Activated T-cell treated with anti-CD3 and anti-CD28 coated beads, Interleukin-2, amount 50 U/mL, for 1 hour (primary cell): ENCODE data around the gene PTPRM.

Experiments used
- DNase-seq: peaks from one replicate; pipeline ENCODE4 v3.0.0-alpha.2; 2020

PTPRM gene

DNA sequence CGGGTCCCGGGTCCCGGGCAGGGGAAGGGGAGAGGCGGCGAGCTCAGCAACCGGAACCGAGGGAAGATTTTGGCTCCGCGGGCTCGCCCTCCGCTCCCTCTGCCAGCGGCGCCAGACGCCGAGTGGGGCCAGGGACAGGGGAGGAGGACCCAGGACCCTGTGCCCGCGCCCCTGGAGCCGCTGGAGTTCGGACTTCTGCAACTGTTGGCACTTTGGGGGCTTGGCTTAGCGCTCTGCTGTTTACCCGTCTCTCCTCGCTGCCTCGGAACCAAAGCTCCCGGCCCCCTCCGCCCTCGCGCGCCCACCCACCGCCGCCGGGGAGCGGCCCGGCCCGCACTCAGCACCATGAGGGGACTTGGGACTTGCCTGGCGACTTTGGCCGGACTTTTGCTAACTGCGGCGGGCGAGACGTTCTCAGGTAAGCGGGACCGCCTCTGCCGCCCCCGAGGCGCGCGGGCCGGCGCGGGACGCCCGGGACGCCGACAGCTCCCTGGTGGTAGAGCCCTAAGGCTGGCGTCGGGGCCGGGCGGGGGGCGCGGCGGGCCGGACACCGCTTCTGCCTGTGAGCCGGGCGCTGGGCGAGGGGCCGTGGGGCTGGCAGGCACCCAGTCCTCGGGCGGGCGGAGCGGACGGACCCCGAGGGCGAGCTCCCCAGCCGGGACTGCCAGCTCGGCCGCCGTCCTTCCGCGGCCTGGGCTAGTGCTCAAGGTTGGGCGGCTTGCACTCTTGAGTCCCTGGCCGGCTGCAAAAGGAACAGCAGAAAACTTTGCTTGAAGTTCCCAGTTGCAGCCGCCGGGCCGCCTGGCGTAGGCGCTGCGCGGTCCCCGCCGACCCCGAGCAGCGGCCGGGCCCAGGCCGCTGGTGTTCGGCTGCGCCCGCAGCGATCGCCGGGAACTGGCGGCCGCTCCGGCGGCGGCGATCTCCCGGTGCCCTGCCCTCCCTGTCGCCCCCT is 634 bp downstream of the PTPRM start:
- peak; percentile 17 for DNase-seq

DNA sequence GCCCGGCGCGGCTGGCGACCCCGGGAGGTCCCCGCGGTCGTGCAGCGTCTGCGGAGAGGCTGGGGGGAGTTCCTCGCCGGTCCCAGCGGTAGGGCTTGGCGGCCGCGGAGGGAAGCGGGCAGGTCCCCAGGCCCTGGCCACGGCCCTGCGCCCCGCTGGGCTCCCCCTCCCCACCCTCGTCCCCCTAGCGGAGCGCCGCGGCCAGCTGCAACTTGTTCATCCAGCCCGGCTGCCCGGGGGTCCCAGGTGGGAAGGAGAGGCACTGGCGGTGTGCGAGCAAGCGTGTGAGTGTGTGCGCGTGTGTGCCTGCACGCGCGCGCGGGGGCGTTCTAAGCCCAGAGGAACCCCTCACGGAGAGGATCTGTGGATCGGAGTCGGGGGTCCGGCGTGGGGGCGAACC is 1.3 kb downstream of the PTPRM start:
- no peak for DNase-seq

DNA sequence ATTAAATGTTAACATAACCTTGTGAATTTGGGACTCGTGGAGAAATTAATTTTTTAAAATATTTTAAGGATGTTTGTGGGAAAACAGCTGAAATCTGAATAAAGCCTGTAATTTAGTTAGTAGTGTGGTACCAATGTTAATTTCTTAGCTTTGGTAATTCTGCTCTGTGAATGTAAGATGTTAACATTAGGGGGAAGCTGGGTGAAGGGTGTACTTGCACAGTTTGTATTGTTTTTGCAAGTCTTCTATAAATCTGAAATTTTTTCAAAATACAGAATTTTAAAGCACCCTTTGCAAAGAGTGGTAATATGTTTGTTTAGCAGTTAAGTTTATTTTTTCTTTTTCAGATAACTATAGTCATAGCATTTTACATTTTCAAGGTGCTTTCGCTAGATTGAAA is 4.5 kb downstream of the PTPRM start:
- no peak for DNase-seq

DNA sequence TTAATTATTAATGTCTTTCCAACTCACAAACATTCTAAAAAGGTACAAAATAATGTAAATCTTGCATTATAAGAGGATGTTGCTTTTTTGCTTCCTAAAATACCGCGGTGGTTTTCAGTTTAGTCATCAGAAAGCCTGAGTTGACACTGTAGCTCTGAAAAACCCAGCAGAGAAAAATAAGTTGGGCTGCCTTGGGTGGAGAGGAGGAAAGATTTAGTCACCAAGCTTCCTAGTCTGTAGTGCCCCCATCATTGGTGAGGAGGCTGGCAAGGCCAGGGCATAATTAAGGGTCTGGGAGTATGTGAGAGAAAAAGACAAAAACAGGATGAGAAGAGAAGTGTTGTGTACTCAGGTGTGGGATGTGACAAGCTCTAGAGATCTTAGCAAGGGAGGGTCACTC is 5.7 kb downstream of the PTPRM start:
- no peak for DNase-seq

DNA sequence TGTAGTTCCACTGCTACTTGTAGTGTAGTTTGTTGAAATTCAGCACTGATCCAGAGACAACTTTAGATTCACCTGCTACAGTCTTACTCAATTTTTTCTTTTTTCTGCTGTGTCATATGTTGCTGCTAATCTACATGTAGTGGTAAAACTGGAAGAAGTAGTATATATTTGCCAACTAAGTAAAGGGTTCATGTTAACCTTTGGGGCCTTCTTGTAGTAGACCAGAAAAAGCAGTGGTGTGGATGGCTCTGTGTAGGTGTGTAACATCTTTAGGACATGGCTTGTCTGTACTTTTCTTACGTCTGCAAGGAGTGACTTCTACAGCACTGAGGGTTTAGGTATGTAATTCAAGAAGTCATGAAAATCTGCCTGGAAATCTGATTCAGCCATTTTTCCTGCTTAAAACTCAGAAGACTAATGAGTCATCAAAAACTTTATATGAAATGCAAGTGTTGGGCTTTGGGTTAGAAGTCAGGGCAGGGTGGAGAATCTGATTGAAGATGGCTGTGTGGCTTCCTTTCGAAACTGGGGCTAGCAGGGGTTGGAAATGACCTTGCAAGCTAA is 8.4 kb downstream of the PTPRM start:
- DNase-seq: no peak

DNA sequence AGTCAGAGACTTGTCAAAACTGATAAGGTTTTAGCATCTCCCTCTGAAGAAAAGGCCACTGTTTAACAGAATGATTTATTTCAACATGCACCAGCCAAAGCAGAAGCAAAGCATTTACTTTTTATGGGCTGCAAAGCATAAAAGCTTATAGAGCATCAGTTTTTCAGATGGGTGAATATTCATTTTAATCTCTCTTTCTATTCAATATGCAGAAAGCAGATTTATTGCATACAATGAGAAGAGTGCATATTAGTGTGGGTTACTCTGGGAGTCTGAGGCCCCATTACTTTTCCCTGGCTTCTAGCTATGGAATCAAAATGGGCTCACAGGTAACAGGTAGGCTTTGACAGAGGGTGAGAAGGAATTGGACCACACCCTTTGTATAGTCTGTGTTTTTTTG is 9.0 kb downstream of the PTPRM start:
- no peak for DNase-seq

DNA sequence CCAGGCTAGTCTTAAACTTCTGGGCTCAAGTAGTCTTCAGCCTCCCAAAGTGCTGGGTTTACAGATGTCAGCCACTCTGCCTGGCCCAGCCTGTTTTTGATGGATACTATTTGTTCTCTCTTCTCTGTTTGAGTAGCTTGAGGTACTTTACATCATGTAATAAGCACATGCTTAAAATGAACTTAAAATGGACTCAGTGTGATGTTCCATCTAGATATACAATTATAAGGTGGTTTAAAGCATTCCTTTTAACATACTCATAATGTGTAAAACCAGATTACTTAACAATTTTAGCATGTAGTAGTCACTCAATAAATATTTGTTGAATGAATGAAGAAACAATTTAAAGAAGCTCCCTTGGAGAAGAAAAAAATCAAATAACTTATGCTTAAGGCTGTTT is 9.6 kb downstream of the PTPRM start:
- no peak for DNase-seq

DNA sequence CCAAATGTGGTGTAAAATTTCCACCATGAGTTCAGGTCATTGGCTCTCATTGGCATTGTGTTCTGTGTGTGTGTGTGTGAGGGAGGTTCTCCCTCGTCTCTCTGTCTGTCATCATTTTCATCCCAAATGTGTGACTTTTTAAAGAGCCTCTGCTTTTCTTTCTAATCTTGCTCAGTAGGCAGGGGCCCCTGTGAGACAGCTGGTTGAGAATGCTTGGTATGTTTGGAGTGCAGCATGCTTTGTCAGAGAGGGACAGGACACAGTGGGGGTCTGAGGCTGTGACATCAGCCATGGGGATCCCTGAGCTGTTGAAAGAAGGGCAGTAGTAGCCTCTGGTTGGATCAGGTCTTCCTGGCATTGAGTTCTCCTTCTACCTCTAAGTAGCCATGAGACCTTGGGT is 10.6 kb downstream of the PTPRM start:
- DNase-seq: no peak

DNA sequence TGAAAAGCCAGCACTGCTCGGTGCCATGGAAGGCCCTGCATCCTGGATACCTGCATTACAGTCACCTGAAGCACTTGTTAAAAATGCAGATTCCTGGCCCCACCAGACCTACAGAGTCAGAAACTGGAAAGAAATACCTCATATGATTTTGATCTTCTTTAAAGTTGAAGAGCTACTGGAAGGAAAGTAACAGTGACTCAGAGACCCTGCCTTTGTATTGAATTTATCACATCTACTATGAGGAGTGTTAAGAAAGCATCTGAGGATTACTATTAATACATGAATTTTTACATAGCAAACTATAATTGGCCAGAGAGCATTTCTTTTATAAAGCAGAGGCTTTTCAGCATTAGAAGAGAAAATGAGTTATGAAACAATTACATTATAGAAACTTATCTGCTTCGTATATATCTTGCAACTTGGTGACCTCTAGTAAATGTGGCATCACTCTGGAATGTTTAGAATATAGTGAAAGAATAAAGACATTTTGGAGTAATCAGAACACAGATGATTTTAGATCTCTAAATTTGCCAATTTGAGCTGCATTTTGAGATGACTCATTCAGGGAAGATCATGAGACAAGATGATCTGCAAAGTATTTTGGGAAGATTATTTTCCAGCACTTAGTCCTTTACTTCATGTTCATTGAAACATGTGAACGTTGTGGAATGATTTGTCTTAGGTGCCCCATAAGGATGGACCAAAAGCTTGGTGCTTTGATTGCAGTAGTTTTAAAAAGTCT is 12.2 kb downstream of the PTPRM start:
- DNase-seq: no peak

DNA sequence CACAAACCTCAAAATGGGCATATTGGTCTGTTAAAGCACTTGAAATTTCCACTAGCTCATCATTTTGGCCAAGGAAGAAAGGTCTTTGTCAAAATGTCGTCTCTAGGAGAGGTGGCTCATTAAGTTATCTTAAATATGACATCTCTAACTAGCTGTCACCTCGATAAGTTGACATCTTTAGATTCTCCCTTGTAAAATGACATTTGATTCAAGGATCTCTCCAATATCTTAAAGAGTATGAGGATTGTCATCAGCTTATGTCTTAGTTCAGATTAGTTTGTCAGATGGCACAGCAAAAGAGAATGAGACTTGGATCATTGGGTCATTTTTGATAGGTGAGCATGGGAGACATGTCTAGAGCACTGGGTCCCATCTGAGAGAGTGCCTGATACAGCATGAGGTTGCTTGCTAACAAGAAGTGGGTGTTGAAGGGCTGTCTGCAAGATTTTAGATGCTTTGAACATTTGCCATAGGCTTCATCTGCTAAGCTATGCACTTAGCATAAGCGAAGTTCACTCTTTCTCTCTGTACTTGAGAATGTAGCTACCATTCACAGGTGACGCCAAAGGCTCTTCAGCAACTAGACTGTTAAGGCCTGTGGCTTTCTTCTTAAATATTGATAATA is 12.9 kb downstream of the PTPRM start:
- no peak for DNase-seq

DNA sequence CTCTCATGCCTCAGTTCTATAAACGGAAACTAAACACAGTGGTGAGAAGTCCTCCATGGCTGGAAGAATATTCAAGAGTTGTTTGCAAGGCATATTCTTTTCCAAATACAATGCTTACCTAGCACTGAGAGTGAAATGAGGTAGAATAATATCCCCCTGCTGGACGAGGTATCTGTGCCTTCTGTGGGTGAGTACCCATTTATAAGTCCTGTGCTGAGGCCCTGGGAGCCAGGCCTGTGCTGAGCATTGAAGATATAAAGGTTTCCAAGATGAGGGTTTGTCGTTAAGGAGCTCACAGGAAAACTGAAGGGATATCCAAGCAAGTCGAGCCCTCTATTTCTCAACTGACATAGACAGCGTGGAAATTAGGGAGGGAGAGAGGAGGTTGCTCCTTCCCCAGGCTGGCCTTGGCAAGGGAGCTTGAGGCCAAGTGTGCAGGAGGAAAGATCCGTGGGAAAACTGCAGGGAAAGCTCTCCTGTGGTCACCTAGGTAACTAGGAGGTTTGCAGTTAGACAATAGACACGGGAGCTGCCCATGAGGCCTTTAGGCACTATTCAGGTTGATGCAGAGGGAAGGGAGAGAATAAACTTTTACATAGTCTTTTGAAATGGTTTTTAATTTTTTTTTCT is 17.6 kb downstream of the PTPRM start:
- DNase-seq: no peak

DNA sequence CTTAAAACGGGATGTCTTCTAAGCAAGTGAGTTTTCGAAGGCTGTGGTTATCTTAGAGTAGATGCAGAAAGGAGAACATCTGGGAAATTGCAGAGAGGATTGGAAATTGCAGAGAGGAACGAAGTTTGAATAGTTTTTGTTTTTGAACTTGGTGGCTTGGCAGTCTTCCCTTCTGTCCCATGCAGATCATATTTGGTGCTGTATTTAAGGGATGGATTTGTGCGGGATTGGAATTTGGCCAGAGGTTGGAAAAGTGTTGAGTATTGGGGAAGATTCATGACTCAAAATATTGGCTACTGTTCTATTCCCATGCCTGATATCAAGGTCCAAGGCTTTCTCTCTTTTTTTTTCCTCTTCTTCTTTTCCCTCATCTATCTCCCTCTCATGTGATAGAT is 18.2 kb downstream of the PTPRM start:
- no peak for DNase-seq

DNA sequence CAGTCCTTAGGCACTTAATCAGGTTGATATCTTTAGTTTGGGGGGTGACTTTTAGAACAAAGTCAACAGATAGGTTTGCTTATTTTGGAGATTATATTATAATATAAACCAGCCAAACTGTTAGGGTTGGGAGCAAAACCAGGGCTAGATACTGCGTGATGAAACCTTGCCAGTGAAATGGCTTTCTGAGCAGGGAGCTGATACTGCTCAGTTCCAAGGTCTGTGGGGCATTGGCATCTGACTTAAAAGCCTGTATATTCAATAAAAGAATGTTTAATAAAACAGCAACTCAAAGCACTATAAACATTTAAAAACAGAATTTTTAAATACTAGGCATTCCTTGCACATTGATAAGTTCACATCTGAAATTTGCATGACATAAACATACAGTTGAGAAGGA is 19.3 kb downstream of the PTPRM start:
- no peak for DNase-seq

DNA sequence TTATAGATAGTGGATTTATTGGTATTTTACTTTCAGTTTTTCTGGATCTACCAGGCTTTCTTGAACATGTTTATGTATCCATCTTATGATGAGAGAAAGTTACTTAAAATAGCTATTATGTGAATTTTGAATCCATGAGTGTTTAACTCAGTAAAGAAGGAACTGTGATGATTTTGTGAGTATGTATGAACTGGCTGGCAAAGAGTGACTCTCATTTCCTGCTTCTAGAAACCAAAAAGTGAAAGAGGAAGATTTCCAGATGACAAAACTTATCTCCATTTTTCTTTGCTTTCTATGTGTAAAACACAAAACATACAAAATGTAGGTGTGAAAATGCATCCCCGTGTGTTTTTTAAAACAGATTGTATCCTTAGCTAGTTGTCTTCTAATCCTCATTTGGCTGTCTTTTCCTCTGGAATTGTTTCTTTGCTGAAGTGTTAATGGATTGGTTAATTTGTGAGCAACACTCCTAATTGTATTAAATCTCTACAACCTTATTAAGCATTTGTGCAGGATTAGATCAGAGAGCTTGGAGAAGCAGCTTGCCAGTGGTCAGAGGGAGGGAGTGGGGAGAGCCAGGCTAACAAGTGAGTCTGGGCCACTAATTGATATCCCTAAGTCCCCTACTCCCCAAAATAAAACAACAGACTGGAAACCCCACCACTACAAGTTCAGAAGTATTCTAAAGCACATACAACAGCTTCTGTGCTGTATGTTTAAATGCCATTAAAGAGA is 23.9 kb downstream of the PTPRM start:
- no peak for DNase-seq

DNA sequence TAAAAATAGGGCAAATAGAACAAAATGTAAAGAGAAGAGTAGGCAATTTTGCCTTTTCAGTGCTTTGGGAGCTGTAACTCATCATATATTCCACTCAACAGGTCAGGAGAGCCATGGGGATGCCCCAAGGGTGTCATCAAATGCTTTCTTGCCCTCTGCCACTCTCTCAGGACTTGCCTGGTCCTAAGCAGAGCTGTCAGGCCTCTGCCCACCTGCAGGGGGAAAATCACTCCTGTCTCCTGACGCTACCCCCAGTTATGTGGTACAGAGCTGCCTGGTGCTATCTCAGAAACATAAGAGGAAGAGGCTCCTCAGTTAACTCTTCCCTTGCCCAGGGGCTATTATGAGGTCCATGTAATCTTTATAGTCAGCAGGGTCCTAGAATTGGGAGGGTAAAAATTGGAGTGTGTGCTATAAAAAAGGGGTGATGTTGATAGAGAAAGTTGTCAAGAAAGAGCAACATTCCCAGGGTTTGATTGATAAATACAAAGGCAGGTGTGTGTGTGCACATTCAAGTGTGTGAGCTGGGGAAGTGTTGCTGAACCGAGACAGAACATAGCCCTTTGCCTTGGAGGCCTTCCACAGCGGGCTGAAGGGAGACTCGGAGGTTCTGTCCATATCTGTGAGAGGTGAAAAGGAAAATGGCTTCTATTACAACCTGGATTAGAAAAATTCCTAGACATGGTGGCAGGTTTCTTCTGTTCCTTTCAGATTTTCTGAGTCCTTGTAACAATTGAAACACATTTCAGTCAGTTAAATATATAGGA is 25.4 kb downstream of the PTPRM start:
- DNase-seq: no peak

DNA sequence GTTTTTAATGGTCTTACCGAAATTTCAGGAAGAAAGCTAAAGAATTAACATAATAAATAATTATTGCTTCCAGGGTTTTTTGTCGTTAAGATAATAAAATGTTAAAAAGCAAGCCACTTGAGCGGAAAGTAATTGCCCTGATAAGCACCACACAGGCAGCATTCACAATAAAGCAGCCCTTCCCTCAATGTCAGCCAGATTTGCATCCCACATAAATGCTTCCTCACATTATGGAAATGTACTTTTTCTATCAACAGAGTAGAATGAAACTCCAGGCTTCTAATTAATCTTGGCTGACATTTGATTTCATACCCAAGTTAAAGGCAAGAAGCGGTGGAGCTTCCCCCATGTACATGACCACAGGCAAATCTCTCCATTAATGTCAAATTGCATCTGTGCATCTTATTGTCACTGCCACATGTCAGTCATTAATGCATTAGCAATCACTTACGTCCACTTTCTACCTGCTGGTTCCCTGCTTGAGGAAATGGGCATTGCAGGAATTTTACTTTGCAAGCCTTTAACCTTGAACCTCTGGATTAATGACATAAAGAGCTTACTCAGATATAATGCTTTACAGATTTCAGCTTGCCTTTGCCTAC is 26.2 kb downstream of the PTPRM start:
- no peak for DNase-seq

DNA sequence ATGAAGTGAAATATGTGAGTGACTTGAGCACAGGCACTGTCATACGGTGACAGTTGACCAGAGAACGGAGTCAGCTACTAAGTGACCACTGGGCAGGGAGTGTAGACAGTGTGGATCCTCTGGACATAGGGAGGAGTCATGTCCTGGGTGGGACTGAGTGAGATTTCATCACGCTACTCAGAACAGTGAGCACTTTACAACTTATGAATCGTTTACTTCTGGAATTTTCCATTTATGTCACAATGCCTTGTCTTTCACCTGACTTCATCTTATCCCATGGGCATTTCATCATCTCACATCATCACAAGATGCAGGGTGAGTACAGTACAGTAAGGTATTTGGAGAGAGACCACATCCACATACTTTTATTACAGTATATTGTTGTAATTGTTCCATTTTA is 29.0 kb downstream of the PTPRM start:
- DNase-seq: no peak

DNA sequence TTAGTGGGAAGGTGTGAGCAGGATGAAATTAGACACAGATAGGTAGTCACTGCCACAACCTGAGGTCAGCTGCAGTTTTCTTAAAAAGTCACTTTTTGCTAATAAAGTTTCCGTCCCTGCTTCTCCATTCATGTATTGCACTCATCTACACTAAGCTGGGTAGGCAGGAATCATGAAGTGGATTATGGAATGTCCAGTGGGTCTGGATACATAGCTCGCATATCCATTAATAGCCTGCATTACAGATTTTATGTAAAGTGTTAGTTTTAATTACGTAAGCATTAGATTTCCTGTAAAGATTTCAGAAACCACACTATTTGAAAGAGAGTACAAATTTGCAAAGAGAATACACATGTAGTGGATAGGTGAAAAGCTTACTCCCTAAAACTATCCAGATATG is 30.4 kb downstream of the PTPRM start:
- DNase-seq: no peak

DNA sequence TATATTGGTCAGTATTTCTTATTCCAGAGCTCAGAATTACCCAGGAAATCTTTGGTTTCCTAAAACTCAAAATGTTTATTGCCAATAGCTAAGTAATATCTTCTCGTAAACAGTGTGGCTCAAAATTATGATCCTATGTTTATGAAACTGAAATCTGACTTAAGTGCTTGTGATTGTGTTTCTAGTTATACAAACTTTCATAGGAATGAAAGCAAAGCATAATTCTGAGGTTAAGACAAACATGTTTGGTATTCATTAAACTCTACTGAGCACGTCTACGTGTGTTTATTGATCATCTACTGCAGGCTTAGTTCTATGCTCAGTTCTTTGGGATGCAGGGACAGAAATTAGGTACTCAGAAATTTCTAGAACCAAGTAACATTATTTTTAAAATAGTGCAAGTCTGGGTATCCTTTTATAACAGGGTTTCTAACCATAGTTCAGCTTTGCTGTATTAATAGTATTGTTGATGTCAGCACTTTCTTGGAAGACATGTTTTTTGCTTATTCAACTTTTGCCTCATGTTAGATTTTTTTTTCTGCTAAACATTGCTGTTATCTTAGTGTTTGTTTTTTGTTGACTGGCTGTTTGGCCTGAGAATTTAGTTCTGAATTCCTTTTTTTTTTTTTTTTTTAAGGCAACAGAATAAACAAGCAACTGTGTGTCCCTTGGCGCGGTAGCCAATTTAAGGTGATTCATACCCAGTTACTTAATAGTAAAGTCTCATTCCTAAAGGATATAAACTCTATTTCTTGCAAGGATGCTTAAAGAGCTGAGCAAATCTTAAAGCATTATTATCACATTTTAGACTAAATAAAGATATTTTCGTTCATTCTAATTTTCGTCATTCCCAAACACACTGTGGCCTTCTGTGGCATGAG is 31.3 kb downstream of the PTPRM start:
- DNase-seq: no peak

DNA sequence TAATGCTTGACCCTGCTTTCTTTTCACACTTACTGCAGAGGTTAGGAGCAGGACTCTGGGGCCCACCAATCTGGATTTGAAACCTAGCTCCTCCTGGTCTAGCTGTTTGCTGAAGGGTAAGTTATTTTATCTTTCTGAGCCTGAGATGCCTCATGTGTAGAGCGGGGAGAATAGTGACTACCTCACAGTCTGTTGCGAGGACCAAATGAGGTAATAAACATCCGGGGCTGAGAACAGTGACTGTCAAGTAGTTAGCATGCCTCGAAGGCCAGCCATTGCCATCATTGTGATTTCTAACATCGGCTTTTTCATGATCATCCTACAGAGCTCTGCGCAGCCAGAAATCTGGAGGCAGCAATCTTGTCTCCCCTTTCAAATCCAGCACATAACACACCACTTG is 32.9 kb downstream of the PTPRM start:
- no peak for DNase-seq
